ENCODE results near the gene SYT14. TPM values are rescaled to one million over a fixed set of nuclear protein-coding genes. Genes with fewer than 3 reads are reported as not detected.
"Not testable (repeated sequence)": the region's sequence is repeated elsewhere in the genome, so short reads cannot be mapped to it uniquely, and the experiment has no call there.

SYT14 gene
- total and polyA plus RNA-seq, 7 donors = under 0.01 to 0.71 (median 0.22) TPM; not detected in 1

DNA sequence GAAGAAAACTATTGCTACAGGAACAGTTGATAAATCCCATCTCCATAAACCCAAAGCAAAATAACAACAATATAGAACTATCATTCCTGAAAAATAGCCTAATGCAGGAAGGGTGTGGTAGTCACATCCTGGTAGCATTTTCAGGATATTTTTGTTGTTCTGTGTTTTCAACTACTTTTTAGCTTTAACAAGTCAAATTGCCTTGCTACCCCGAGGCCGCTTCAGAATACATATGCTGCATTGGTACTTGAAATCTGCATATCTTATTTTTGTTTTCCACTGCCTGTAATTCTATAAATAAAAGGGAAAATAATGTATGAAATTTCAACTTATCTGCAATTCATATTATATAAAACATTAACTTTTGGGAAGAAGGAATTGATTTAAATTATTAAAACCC, 36.8 kb upstream of the SYT14 start:
- no peak overlapping the region for H3K4me3 ChIP-seq
- H3K9me3 ChIP-seq = no peaks in the 10 kb centered on the region
- intact Hi-C loops (cut with DNase I) = no loop called here
- no peaks in the 10 kb centered on the region for H3K4me1 ChIP-seq
- H3K36me3 ChIP-seq = no peaks in the 10 kb centered on the region
- H3K27me3 ChIP-seq = no peaks in the 10 kb centered on the region
- no peak overlapping the region for H3K27ac ChIP-seq
- no peak for TF ChIP-seq POLR2A (IDR thresholded peaks at IDR 0.05)
- 90 to 92% methylated on average over 2 of the region's 2 CpGs for WGBS, 2 donors
- DNase-seq = no peak

- WGBS, 2 donors = 95% methylated on average over 1 of the region's 1 CpG; no CpG with 5 or more reads in 1 of the 2 donors
These were observed 33.2 kb upstream of the SYT14 start for GRCh38 chr1:209904774-209905173.

GRCh38 chr1:209911746-209912145, 26.3 kb upstream of the SYT14 start:
- Histone ChIP-seq H3K27ac (no peak overlapping the region), H3K36me3 (no peaks in the 10 kb centered on the region), H3K27me3 (no peaks in the 10 kb centered on the region), H3K9me3 (no peaks in the 10 kb centered on the region), H3K4me3 (no peak overlapping the region), H3K4me1 (no peaks in the 10 kb centered on the region)
- no peak for DNase-seq
- 76% methylated on average over 3 of the region's 3 CpGs; no CpG with 5 or more reads in 1 of the 2 donors for WGBS, 2 donors
- intact Hi-C loops (cut with DNase I) = no loop called here
- no peak for TF ChIP-seq EP300 (IDR thresholded peaks at IDR 0.05)
- no peak for TF ChIP-seq POLR2A (IDR thresholded peaks at IDR 0.05)
- TF ChIP-seq, protein P1, sequence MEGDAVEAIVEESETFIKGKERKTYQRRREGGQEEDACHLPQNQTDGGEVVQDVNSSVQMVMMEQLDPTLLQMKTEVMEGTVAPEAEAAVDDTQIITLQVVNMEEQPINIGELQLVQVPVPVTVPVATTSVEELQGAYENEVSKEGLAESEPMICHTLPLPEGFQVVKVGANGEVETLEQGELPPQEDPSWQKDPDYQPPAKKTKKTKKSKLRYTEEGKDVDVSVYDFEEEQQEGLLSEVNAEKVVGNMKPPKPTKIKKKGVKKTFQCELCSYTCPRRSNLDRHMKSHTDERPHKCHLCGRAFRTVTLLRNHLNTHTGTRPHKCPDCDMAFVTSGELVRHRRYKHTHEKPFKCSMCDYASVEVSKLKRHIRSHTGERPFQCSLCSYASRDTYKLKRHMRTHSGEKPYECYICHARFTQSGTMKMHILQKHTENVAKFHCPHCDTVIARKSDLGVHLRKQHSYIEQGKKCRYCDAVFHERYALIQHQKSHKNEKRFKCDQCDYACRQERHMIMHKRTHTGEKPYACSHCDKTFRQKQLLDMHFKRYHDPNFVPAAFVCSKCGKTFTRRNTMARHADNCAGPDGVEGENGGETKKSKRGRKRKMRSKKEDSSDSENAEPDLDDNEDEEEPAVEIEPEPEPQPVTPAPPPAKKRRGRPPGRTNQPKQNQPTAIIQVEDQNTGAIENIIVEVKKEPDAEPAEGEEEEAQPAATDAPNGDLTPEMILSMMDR (IDR thresholded peaks at IDR 0.05) = no peak
- no peak for TF ChIP-seq POLR2AphosphoS5 (IDR thresholded peaks at IDR 0.05)

More at GRCh38 chr1:209904774-209905173, 33.2 kb upstream of the SYT14 start:
- DNase-seq; H3K27me3 ChIP-seq; H3K36me3 ChIP-seq; H3K27ac ChIP-seq; intact Hi-C loops (cut with DNase I); H3K4me3 ChIP-seq; H3K4me1 ChIP-seq; H3K9me3 ChIP-seq: not testable (repeated sequence)

DNA sequence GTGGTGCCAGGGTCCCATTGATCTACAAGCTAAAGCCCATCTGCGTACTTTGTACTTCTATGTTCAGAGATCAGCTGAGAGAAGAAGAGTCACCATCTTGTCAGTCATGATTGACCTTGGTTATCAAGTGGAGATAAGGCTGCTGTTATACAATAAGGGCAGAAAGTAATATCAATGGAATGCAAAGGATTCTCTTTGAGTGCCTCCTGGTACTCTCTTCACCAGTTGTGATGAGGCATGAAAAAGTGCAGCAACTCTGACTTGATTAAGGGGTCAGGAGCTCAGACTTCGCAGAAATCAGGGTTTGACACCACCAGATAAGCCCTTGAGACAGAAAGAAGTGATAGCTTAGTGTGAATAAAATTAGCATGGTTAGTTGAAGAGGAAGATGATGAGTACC, 25.7 kb upstream of the SYT14 start:
- Histone ChIP-seq H3K4me1 (no peaks in the 10 kb centered on the region), H3K9me3 (no peaks in the 10 kb centered on the region), H3K4me3 (no peak overlapping the region), H3K27ac (no peak overlapping the region), H3K36me3 (no peaks in the 10 kb centered on the region), H3K27me3 (no peaks in the 10 kb centered on the region)
- WGBS, 2 donors = 68% methylated on average over 2 of the region's 2 CpGs; no CpG with 5 or more reads in 1 of the 2 donors
- TF ChIP-seq, protein P1 (IDR thresholded peaks at IDR 0.05) = no peak
- TF ChIP-seq POLR2AphosphoS5 (IDR thresholded peaks at IDR 0.05) (no peak), EP300 (IDR thresholded peaks at IDR 0.05) (no peak)
- intact Hi-C loops (cut with DNase I) = no loop called here
- DNase-seq = no peak

DNA sequence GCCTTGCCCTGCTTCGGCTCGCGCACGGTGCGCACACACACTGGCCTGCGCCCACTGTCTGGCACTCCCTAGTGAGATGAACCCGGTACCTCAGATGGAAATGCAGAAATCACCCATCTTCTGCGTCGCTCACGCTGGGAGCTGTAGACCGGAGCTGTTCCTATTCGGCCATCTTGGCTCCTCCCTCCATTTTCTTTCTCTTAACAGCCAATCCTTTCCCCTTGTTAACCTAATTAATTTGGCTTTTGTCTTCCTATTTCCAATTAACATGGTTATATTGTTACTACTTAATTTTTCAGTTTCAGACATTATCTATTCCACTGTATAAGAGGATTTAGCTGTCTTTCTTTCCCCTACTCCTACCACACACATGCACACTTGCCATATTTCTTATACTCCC, 18.4 kb upstream of the SYT14 start:
- WGBS, 2 donors = 87 to 89% methylated on average over 5 to 11 of the region's 12 CpGs

DNA sequence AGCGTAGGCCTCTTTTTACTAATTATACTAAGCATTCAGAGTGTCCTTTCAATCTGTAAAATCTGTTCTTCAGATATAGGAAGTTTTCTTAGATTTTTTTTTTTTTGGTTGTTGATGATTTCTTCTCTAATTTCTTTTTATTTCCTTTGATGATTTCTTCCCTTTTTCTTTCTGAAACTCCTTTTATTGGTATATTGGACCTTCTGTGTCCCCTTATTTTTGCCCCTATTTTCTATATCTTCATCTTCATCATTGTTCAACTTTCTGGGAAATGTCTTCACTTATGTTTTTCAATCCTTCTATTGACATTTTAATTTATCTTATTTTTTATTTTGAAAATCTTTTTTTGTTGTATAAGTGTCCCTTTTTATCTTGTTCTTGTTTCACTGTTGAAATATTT, 17.2 kb upstream of the SYT14 start:
- no peak for DNase-seq
- Histone ChIP-seq H3K4me3 (no peak overlapping the region), H3K36me3 (no peaks in the 10 kb centered on the region), H3K4me1 (no peaks in the 10 kb centered on the region), H3K27ac (no peak overlapping the region), H3K9me3 (peaks cover 0 to 6% (median 0%) of the 10 kb centered on the region in 4 donors), H3K27me3 (no peaks in the 10 kb centered on the region)
- intact Hi-C loops (cut with DNase I) = no loop called here
- 95 to 97% methylated on average over 1 of the region's 1 CpG for WGBS, 2 donors
- TF ChIP-seq, protein P1 (IDR thresholded peaks at IDR 0.05) = no peak

More for the DNA sequence above, 18.4 kb upstream of the SYT14 start:
- intact Hi-C loops (cut with DNase I); H3K4me3 ChIP-seq; H3K27ac ChIP-seq; H3K27me3 ChIP-seq; H3K4me1 ChIP-seq; H3K36me3 ChIP-seq; DNase-seq; H3K9me3 ChIP-seq: not testable (repeated sequence)
